DOHH2 (cell line): ENCODE results near the gene SPATA24.

Experiments
- CTCF ChIP-seq: fragments of 200-600 bp; sonication (generic); IDR thresholded peaks from one replicate; pipeline ENCODE4 v1.5.1; 2014; ENCODE audit warnings: antibody characterized with exemption, mild to moderate bottlenecking, low read depth, low read length; ENCODE audit not compliant: poor library complexity, severe bottlenecking
- EZH2phosphoT487 ChIP-seq: fragments of 200-600 bp; sonication (generic); IDR thresholded peaks from 2 replicates; pipeline ENCODE4 v1.6.1; 2017; ENCODE audit warnings: borderline replicate concordance, mild to moderate bottlenecking, antibody characterized with exemption, low read length, moderate library complexity, mixed read lengths

GRCh38 chr5:139387611-139388197, 16.2 kb downstream of the SPATA24 start:
- no peak for TF ChIP-seq CTCF
- TF ChIP-seq EZH2phosphoT487 = no peak
